ENCODE measurements around the gene HES1. TPM values are rescaled to one million over a fixed set of nuclear protein-coding genes. Genes with fewer than 3 reads are reported as not detected.
"Not testable (repeated sequence)": the region's sequence is repeated elsewhere in the genome, so short reads cannot be mapped to it uniquely, and the experiment has no call there.

HES1 gene
- total and polyA plus RNA-seq, 4 donors, result 16.5 to 70.6 (median 27.5) TPM

DNA sequence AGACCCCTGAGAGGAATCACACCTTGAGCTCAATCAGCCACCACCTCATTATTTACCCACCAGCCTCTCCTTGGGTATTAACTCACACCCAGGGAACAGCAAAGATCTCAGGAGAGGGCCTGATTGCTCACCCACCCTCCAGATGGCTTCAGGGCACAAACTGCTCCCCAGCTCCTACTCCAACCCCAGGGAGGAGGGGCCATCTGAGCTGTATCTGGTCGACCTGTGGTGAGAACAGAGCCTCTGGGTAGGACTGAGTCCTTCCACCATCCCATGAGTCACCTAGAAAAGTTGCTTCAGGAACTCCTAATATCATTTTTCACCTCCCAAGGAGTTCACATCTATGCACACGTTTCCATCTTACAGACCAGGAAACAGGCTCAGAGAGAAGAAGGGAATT lies 44.8 kb upstream of the HES1 start:
- Histone ChIP-seq H3K36me3 (ENCODE audit: control insufficient read depth in 4 of 4, insufficient read depth in 4 of 4, low read length in 4 of 4) (no peaks in the 10 kb centered on the region), H3K9me3 (ENCODE audit: control insufficient read depth in 4 of 4, insufficient read depth in 3 of 4, low read length in 3 of 4) (no peaks in the 10 kb centered on the region), H3K27ac (ENCODE audit: low read depth in 1 of 2, low read length in 1 of 2) (no peak overlapping the region), H3K27me3 (ENCODE audit: control insufficient read depth in 3 of 3, insufficient read depth in 3 of 3, low read length in 2 of 3) (no peaks in the 10 kb centered on the region), H3K4me1 (ENCODE audit: control insufficient read depth in 5 of 5, insufficient read depth in 5 of 5, low read length in 5 of 5) (peaks cover 0 to 14% (median 6%) of the 10 kb centered on the region in 5 donors), H3K9ac (ENCODE audit: insufficient read depth in 1 of 2, low read length in 2 of 2) (no peak overlapping the region), H3K4me3 (no peak overlapping the region)
- no peak for TF ChIP-seq CTCF (IDR thresholded peaks at IDR 0.05; ENCODE audit: control extremely low read depth, extremely low read depth)
- DNase-seq (no peak), ATAC-seq (ENCODE audit: insufficient read depth, low FRiP score) (no peak)
- WGBS, 2 donors, result 56 to 76% methylated on average over 2 of the region's 2 CpGs

GRCh38 chr3:194091897-194092296 lies 44.1 kb upstream of the HES1 start:
- H3K4me1 ChIP-seq (ENCODE audit: control insufficient read depth in 5 of 5, insufficient read depth in 5 of 5, low read length in 5 of 5); H3K4me3 ChIP-seq; DNase-seq; H3K9me3 ChIP-seq (ENCODE audit: control insufficient read depth in 4 of 4, insufficient read depth in 3 of 4, low read length in 3 of 4); H3K27ac ChIP-seq (ENCODE audit: low read depth in 1 of 2, low read length in 1 of 2); H3K27me3 ChIP-seq (ENCODE audit: control insufficient read depth in 3 of 3, insufficient read depth in 3 of 3, low read length in 2 of 3); H3K36me3 ChIP-seq (ENCODE audit: control insufficient read depth in 4 of 4, insufficient read depth in 4 of 4, low read length in 4 of 4); H3K9ac ChIP-seq (ENCODE audit: insufficient read depth in 1 of 2, low read length in 2 of 2); ATAC-seq (ENCODE audit: insufficient read depth, low FRiP score): not testable (repeated sequence)
- WGBS, 2 donors, result 94 to 98% methylated on average over 6 of the region's 6 CpGs

- DNase-seq (no peak), ATAC-seq (ENCODE audit: insufficient read depth, low FRiP score) (no peak)
- H3K36me3 ChIP-seq (ENCODE audit: control insufficient read depth in 4 of 4, insufficient read depth in 4 of 4, low read length in 4 of 4), result no peaks in the 10 kb centered on the region
- TF ChIP-seq CTCF (IDR thresholded peaks at IDR 0.05; ENCODE audit: control extremely low read depth, extremely low read depth), result no peak
- 93 to 95% methylated on average over 10 of the region's 10 CpGs for WGBS, 2 donors
- H3K4me1 ChIP-seq (ENCODE audit: control insufficient read depth in 5 of 5, insufficient read depth in 5 of 5, low read length in 5 of 5), result peaks cover 3 to 7% (median 6%) of the 10 kb centered on the region in 5 donors
- H3K27me3 ChIP-seq (ENCODE audit: control insufficient read depth in 3 of 3, insufficient read depth in 3 of 3, low read length in 2 of 3), result no peaks in the 10 kb centered on the region
- no peaks in the 10 kb centered on the region for H3K9me3 ChIP-seq (ENCODE audit: control insufficient read depth in 4 of 4, insufficient read depth in 3 of 4, low read length in 3 of 4)
- H3K9ac ChIP-seq (ENCODE audit: insufficient read depth in 1 of 2, low read length in 2 of 2), result no peak overlapping the region
- H3K4me3 ChIP-seq, result no peak overlapping the region
- H3K27ac ChIP-seq (ENCODE audit: low read depth in 1 of 2, low read length in 1 of 2), result no peak overlapping the region
Observed at GRCh38 chr3:194092881-194093301, 43.1 kb upstream of the HES1 start.

- TF ChIP-seq CTCF (IDR thresholded peaks at IDR 0.05; ENCODE audit: control extremely low read depth, extremely low read depth), result no peak
- Histone ChIP-seq H3K27me3 (ENCODE audit: control insufficient read depth in 3 of 3, insufficient read depth in 3 of 3, low read length in 2 of 3) (no peaks in the 10 kb centered on the region), H3K9ac (ENCODE audit: insufficient read depth in 1 of 2, low read length in 2 of 2) (no peak overlapping the region), H3K4me3 (no peak overlapping the region), H3K36me3 (ENCODE audit: control insufficient read depth in 4 of 4, insufficient read depth in 4 of 4, low read length in 4 of 4) (no peaks in the 10 kb centered on the region), H3K27ac (ENCODE audit: low read depth in 1 of 2, low read length in 1 of 2) (no peak overlapping the region), H3K4me1 (ENCODE audit: control insufficient read depth in 5 of 5, insufficient read depth in 5 of 5, low read length in 5 of 5) (peaks cover 0 to 13% (median 10%) of the 10 kb centered on the region in 5 donors), H3K9me3 (ENCODE audit: control insufficient read depth in 4 of 4, insufficient read depth in 3 of 4, low read length in 3 of 4) (no peaks in the 10 kb centered on the region)
- 85 to 86% methylated on average over 8 of the region's 8 CpGs for WGBS, 2 donors
- no peak for DNase-seq
- no peak for ATAC-seq (ENCODE audit: insufficient read depth, low FRiP score)
Observed at GRCh38 chr3:194093842-194094241, 42.1 kb upstream of the HES1 start.
